Omental fat pad (tissue), 4 donors: ENCODE data around the gene EPHA3. TPM values are rescaled to one million over a fixed set of nuclear protein-coding genes. Genes with fewer than 3 reads are reported as not detected.

ENCODE experiments used
- ATAC-seq: fragments of 150-250 bp; one replicate; pipeline ENCODE4 v1.9.1; 2016; ENCODE audit warnings: mild to moderate bottlenecking, moderate library complexity; ENCODE audit not compliant: low FRiP score
- DNase-seq: peaks from one replicate; pipeline ENCODE4 v3.0.0-alpha.2; 2019; ENCODE audit warnings: low spot score
- CTCF ChIP-seq, 3 donors: fragments of 450-650 bp; IDR thresholded peaks; one replicate each; pipeline ENCODE4 v1.5.1; 2016 to 2017; ENCODE audit warnings: antibody characterized with exemption in 3 of 3, mild to moderate bottlenecking in 3 of 3, moderate library complexity in 2 of 3
- total RNA-seq, 4 donors: library from RNA; depleted of rRNA; stranded (reverse); fragments of >200 nt; gene quantifications; one replicate each; pipeline ENCODE4 v1.1.0, GENCODE V29; 2016

Gene EPHA3
- total RNA-seq, 4 donors from 2014 or later = 2.8 to 15.3 (median 4.9) TPM

GRCh38 chr3:89405176-89405575, 297.8 kb downstream of the EPHA3 start:
- DNase-seq = no peak
- TF ChIP-seq CTCF (IDR thresholded peaks at IDR 0.05) = no peak
- ATAC-seq = no peak

DNA sequence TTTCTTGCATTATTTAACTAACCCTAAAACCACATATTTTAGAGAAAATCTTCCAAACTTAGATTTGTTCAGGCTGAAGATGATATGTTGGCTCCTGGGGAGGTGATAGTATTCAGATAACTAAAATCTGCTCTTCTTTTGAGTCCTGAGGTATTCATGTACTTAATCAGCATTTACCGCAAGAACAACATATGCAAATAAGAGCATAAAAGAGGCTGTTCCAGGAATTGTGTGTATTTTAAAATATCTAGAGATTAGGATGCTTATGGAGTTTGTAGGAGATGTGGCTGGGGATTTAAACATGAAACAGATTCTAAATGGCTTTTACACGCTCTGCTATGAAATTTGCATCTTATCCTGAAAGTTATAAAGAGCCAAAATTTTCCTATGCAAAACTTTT, 298.2 kb downstream of the EPHA3 start:
- ATAC-seq = no peak
- TF ChIP-seq CTCF (IDR thresholded peaks at IDR 0.05) = no peak
- no peak for DNase-seq

- no peak for TF ChIP-seq CTCF (IDR thresholded peaks at IDR 0.05)
- DNase-seq (no peak), ATAC-seq (no peak)
Measured at GRCh38 chr3:89411201-89411600, 303.8 kb downstream of the EPHA3 start.

DNA sequence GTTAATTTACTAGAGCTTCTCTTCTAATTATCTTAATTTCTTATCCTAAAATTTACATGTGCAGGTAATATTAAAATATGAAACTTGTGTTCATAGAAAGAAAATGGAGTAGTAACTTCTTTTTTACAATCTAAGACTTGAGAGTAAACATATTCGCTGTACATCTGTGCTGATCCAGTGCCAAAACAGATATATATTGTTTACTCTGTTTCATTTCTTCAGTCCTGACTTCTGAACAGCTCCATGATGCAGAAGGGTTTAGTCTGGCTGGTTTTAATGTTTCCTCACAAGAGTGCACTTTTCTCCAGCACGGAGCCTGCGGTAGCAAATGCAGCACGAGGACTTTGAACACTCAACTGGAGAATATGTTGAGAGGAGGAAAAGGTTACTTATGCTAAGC, 306.8 kb downstream of the EPHA3 start:
- TF ChIP-seq CTCF (IDR thresholded peaks at IDR 0.05) = no peak
- DNase-seq (no peak), ATAC-seq (no peak)

- ATAC-seq (no peak), DNase-seq (no peak)
- TF ChIP-seq CTCF (IDR thresholded peaks at IDR 0.05) = no peak
Measured at GRCh38 chr3:89419647-89420241, 312.3 kb downstream of the EPHA3 start.

GRCh38 chr3:89426060-89426459, 318.6 kb downstream of the EPHA3 start:
- TF ChIP-seq CTCF (IDR thresholded peaks at IDR 0.05) = no peak
- ATAC-seq (no peak), DNase-seq (no peak)

DNA sequence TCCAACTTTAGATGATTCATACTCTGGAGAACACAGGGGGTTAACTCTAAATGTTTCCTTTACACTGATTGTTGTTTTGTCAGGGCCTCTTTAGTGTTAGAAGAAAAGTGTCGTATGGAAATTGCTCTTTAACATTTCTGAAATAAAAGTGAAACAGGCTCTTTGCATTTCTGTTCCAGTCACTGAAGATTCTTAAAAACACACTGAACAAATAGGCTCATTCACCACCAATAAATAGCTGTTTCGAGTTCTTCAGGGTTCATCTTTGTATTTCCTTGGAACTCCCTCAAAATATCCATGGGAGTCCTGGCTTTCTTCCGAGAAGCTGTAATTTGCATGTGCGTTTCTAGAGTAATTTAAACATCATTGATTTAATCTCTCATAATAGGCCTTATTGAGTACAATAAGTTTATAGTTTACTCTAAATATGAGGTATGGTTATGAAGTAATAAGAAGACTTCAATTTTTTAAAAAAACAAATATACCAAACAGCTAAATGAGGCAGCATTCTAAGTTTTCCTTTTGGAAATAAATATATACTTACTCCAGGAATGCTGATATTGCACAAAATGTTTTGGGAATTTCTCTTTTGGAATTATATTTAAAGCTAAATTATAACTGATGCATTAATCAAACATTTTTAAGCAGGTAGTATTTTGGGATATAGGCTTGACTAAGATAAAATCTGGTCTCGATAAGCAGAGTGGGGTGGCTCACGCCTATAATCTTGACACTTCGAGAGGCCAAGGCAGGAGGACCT, 327.4 kb downstream of the EPHA3 start:
- ATAC-seq (no peak), DNase-seq (no peak)
- TF ChIP-seq CTCF (IDR thresholded peaks at IDR 0.05) = no peak
